Body of pancreas (tissue), 4 donors: ENCODE results near the gene LRP11. TPM values are rescaled to one million over a fixed set of nuclear protein-coding genes. Genes with fewer than 3 reads are reported as not detected.

ENCODE experiments used
- ATAC-seq: fragments of 150-250 bp; one replicate; pipeline ENCODE4 v1.9.1; 2016
- DNase-seq, 4 donors: peaks; one replicate each; pipeline ENCODE4 v3.0.0-alpha.2; 2019
- H3K27ac ChIP-seq, 4 donors: fragments of 200-600 bp; sonication (generic); 1 replicate in 3 of 4; 2 replicates in 1 of 4; pipeline versions ENCODE4 v1.5.1 to v1.6.1; 2016 to 2019; ENCODE audit warnings: mild to moderate bottlenecking in 1 of 4, mixed read lengths in 1 of 4, moderate library complexity in 1 of 4
- H3K27me3 ChIP-seq, 2 donors: fragments of 200-600 bp; sonication (generic); one replicate each; pipeline ENCODE4 v1.6.0; 2016; ENCODE audit warnings: mild to moderate bottlenecking in 1 of 2
- H3K36me3 ChIP-seq, 2 donors: fragments of 200-600 bp; sonication (generic); replicated peaks in 1 of 2; 2 replicates each; pipeline ENCODE4 v1.5.1; 2016; ENCODE audit warnings: low read depth in 2 of 2; ENCODE audit not compliant: insufficient read depth in 1 of 2
- H3K4me1 ChIP-seq: fragments of 200-600 bp; sonication (generic); one replicate; pipeline ENCODE4 v1.6.0; 2016
- H3K4me3 ChIP-seq, 2 donors: fragments of 200-600 bp; sonication (generic); 1 replicate in 1 of 2; 2 replicates in 1 of 2; pipeline ENCODE4 v1.5.1; 2016 to 2019
- H3K9me3 ChIP-seq, 3 donors: fragments of 200-600 bp; sonication (generic); 1 replicate in 2 of 3; 2 replicates in 1 of 3; pipeline ENCODE4 v1.5.1; 2016
- POLR2A ChIP-seq, 3 donors: fragments of 450-650 bp; IDR thresholded peaks; one replicate each; pipeline ENCODE4 v1.6.1; 2016; ENCODE audit warnings: antibody characterized with exemption in 3 of 3, mild to moderate bottlenecking in 2 of 3
- WGBS, 2 donors: methylation state at CpG; one replicate each; pipeline ENCODE4 v1.1.5; 2017; 5-methylcytosine and 5-hydroxymethylcytosine counted together
- intact Hi-C: fragments of 100-400 bp; cut with DNase I; formaldehyde crosslinking; loops from one replicate; pipeline ENCODE4 v1.15.1; 2023
- total RNA-seq, 2 donors: library from RNA; depleted of rRNA; stranded (reverse); fragments of >200 nt; gene quantifications; one replicate each; pipeline ENCODE4 v1.1.0, GENCODE V29; 2016
- TF ChIP-seq, protein P1 (sequence below), 7 experiments: fragments of 450-650 bp in 4 of 7; fragments of 200-600 bp in 3 of 7; sonication (generic) in 3 of 7; IDR thresholded peaks; one replicate each; pipeline ENCODE4 v1.5.1; 2016 to 2019; ENCODE audit warnings: antibody characterized with exemption in 7 of 7

LRP11 gene
- total RNA-seq, 2 donors from 2014 or later: 21.0 to 28.0 TPM

DNA sequence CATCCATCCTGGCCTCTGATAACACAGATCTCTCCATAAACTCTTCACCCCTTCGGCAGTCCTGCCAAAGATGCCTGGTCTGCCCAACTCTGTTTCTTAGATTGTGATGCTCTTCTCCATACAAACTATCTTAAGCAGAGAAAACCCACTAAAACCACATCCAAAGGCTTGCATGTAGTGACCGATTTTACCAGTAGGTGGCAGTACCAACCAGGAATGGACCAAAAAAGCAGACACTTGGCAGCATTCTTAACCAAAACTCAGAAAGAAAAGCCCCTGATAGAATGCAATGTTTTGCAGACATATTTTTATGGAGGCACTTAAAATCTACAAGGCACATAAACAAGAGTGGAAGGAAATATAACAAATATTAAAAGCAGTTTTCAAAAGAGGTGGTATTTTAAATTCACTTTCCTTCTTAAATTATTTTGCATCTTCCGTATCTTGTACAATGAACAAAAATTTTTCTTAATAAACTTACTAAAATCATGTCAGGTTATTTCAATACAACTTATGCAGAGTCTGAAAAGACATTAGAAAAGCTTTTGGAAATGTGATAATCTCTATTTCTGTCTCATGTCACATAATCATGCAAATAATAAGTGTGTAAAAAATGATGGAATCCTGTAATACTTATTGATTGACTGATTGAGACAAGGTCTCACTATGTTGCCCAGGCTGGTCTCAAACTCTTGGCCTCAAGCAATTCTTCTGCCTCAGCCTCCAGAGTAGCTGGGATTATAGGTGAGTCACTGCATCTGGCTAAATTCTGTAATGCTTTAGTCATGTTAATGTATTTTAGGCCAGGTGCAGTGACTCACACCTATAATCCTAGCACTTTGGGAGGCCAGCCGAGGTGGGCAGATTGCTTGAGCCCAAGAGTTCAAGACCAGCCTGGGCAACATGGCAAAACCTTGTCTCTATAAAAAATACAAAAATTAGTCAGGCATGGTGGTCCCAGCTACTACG lies 29.4 kb downstream of the LRP11 start:
- intact Hi-C loops: loop anchor here (5.0 kb wide), 1 partner anchor 88 kb away; the partner anchor contains the start of gene RAET1G
- H3K36me3 ChIP-seq: peaks cover 3 to 6% of the 10 kb centered on the region in 2 donors
- WGBS, 2 donors: 44 to 45% methylated on average over 5 of the region's 5 CpGs
- H3K27ac ChIP-seq: no peak overlapping the region
- DNase-seq: peak; percentile 57 to 73 (median 64)
- H3K4me1 ChIP-seq: peaks cover under 1% of the 10 kb centered on the region
- no peaks in the 10 kb centered on the region for H3K27me3 ChIP-seq
- H3K9me3 ChIP-seq: no peaks in the 10 kb centered on the region
- H3K4me3 ChIP-seq: no peak overlapping the region
- TF ChIP-seq, protein P1, sequence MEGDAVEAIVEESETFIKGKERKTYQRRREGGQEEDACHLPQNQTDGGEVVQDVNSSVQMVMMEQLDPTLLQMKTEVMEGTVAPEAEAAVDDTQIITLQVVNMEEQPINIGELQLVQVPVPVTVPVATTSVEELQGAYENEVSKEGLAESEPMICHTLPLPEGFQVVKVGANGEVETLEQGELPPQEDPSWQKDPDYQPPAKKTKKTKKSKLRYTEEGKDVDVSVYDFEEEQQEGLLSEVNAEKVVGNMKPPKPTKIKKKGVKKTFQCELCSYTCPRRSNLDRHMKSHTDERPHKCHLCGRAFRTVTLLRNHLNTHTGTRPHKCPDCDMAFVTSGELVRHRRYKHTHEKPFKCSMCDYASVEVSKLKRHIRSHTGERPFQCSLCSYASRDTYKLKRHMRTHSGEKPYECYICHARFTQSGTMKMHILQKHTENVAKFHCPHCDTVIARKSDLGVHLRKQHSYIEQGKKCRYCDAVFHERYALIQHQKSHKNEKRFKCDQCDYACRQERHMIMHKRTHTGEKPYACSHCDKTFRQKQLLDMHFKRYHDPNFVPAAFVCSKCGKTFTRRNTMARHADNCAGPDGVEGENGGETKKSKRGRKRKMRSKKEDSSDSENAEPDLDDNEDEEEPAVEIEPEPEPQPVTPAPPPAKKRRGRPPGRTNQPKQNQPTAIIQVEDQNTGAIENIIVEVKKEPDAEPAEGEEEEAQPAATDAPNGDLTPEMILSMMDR (IDR thresholded peaks at IDR 0.05): peak; percentile 77 to 93 (median 91)
- no peak for TF ChIP-seq POLR2A (IDR thresholded peaks at IDR 0.05)
- ATAC-seq: peak; percentile 71

DNA sequence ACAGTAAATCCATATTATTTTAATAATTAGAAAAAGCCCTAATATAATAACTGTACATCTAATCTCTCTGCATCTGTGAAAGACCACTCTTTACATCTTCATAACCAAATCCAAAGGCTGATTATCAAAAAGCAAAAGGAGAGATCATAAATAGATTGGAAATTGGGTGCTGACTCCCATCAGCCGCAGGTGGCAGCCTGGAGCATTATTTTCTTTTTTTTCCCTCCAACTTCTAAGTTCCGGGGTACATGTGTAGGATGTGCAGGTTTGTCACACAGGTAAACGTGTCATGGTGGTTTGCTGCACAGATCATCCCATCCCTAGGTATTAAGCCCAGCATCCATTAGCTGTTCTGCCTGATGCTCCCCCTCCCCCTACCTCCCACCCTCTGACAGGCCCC lies 30.5 kb downstream of the LRP11 start:
- DNase-seq (no peak), ATAC-seq (no peak)
- no peak overlapping the region for H3K27ac ChIP-seq
- H3K9me3 ChIP-seq: no peaks in the 10 kb centered on the region
- H3K4me3 ChIP-seq: no peak overlapping the region
- H3K27me3 ChIP-seq: no peaks in the 10 kb centered on the region
- 78 to 86% methylated on average over 3 of the region's 3 CpGs for WGBS, 2 donors
- intact Hi-C loops: no loop called here
- peaks cover 3 to 6% of the 10 kb centered on the region in 2 donors for H3K36me3 ChIP-seq
- TF ChIP-seq, protein P1 (IDR thresholded peaks at IDR 0.05): no peak
- TF ChIP-seq POLR2A (IDR thresholded peaks at IDR 0.05): no peak
- H3K4me1 ChIP-seq: no peaks in the 10 kb centered on the region

DNA sequence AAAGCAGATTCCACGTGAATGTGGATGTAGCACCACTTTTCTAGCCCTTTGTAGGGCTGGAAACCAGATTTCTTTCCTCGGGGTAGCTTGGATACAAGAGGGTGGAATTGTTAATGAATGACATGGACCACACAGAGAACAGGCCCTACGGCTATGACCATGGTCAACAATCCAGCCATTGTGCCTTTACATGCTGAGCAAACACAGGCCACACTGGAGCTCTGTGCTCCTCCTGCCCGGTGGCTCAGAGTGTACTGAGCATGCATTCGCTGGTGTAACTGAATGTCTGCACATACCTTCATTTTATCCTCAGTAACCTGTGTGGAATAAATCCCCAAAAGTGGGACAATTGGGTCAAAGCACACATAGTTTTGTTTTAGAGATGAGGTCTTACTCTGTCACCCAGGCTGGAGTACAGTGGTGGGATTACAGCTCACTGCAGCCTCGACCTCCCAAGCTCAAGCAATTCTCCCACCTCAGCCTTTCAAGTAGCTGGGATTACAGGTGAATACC lies 32.8 kb downstream of the LRP11 start:
- DNase-seq (peak in 1 of 4 donors; percentile 24), ATAC-seq (peak; percentile 47)
- H3K4me1 ChIP-seq: no peaks in the 10 kb centered on the region
- peaks cover 3 to 6% of the 10 kb centered on the region in 2 donors for H3K36me3 ChIP-seq
- H3K9me3 ChIP-seq: no peaks in the 10 kb centered on the region
- H3K4me3 ChIP-seq: no peak overlapping the region
- intact Hi-C loops: no loop called here
- WGBS, 2 donors: 74 to 76% methylated on average over 6 of the region's 6 CpGs
- H3K27ac ChIP-seq: no peak overlapping the region
- no peaks in the 10 kb centered on the region for H3K27me3 ChIP-seq
- TF ChIP-seq POLR2A (IDR thresholded peaks at IDR 0.05): no peak
- TF ChIP-seq, protein P1 (IDR thresholded peaks at IDR 0.05): no peak

DNA sequence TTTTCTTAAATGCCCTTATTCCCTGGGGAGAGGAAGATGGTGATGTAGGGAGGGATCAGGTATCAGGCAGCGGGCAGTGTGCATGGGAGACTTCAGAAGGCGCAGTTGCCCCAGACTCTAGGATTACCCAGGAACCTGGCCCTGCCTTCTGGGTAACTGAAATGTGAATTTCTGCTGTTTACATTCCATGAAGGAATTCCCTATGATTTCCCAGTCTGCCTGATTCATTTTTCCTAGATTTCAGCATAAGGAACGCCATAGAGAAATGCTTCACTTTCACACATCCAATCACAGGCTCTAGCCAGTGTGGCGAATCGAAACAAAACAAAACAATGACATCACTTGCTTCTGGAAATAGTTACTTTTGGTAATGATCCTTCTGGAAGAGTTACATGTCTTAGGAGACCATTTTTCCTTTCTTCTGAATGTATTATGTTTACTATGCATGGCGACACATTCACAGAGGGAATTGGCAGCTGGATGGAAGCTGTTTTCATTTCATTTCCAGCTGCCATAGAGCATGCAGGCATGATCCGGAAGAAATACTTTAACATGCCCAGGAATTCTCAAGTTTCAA lies 33.3 kb downstream of the LRP11 start:
- intact Hi-C loops: no loop called here
- ATAC-seq: no peak
- 92 to 94% methylated on average over 7 of the region's 7 CpGs for WGBS, 2 donors

More for the DNA sequence above, 33.3 kb downstream of the LRP11 start:
- Histone ChIP-seq H3K27me3 (no peaks in the 10 kb centered on the region), H3K4me3 (no peak overlapping the region), H3K4me1 (no peaks in the 10 kb centered on the region), H3K36me3 (peaks cover 5 to 6% of the 10 kb centered on the region in 2 donors), H3K27ac (no peak overlapping the region), H3K9me3 (no peaks in the 10 kb centered on the region)
- TF ChIP-seq, protein P1 (IDR thresholded peaks at IDR 0.05): no peak
- no peak for TF ChIP-seq POLR2A (IDR thresholded peaks at IDR 0.05)
- DNase-seq: no peak
